Mesodermal cell (in vitro differentiated cells): ENCODE results near the gene LMTK3.
A peak's percentile ranks its signal among the peaks of the same experiment; 100 is the strongest.

Source experiments
- H3K27ac ChIP-seq: 2 replicates; pipeline ENCODE4 v1.7.0; 2013; ENCODE audit warnings: mild to moderate bottlenecking, low read depth, low read length, moderate library complexity; ENCODE audit not compliant: severe bottlenecking
- H3K36me3 ChIP-seq: 2 replicates; pipeline ENCODE4 v1.7.1; 2013; ENCODE audit warnings: mild to moderate bottlenecking, low read length, moderate library complexity; ENCODE audit not compliant: control insufficient read depth, insufficient read depth
- H3K4me1 ChIP-seq: one replicate; pipeline ENCODE4 v1.7.1; 2013; ENCODE audit warnings: mild to moderate bottlenecking, low read length; ENCODE audit not compliant: insufficient read depth, control insufficient read depth, poor library complexity, severe bottlenecking
- H3K4me3 ChIP-seq: 2 replicates; pipeline ENCODE4 v1.7.0; 2013; ENCODE audit warnings: low read length, control low read depth, mild to moderate bottlenecking; ENCODE audit not compliant: insufficient read depth, poor library complexity, severe bottlenecking; ENCODE audit errors: extremely low read depth
- H3K9me3 ChIP-seq: 2 replicates; pipeline ENCODE4 v1.7.1; 2013; ENCODE audit warnings: mild to moderate bottlenecking, low read length, moderate library complexity; ENCODE audit not compliant: control insufficient read depth
- WGBS, 2 experiments: methylation state at CpG; one replicate each; pipeline ENCODE4 v1.1.5; 2013; ENCODE audit warnings: missing lambda C conversion rate in 2 of 2; ENCODE audit not compliant: insufficient coverage in 2 of 2; 5-methylcytosine and 5-hydroxymethylcytosine counted together

LMTK3 gene

GRCh38 chr19:48469289-48469881 is 42.2 kb downstream of the LMTK3 start, which contains the start of gene CYTH2:
TSS of gene CYTH2 (plus strand) at chr19:48469369. CDS start at chr19:48469508, 139 bp downstream.
- Histone ChIP-seq H3K36me3 (peaks cover 46% of the 10 kb centered on the region), H3K27ac (peak within 1 kb of the TSS; percentile 99), H3K4me1 (peaks cover 7% of the 10 kb centered on the region), H3K4me3 (peak within 1 kb of the TSS; percentile 82), H3K9me3 (no peaks in the 10 kb centered on the region)
- WGBS, 2 experiments, result 0 to 1% methylated on average over 46 to 56 of the region's 66 CpGs

GRCh38 chr19:48468772-48469288 is 42.8 kb downstream of the LMTK3 start:
- H3K9me3 ChIP-seq, result no peaks in the 10 kb centered on the region
- 0 to 1% methylated on average over 35 to 36 of the region's 36 CpGs for WGBS, 2 experiments
- H3K4me1 ChIP-seq, result peaks cover 7% of the 10 kb centered on the region
- peaks cover 46% of the 10 kb centered on the region for H3K36me3 ChIP-seq
- peak overlapping the region; percentile 82 for H3K4me3 ChIP-seq
- peak overlapping the region; percentile 99 for H3K27ac ChIP-seq

GRCh38 chr19:48466561-48467325 is 44.9 kb downstream of the LMTK3 start:
- no peaks in the 10 kb centered on the region for H3K9me3 ChIP-seq
- H3K4me1 ChIP-seq, result peaks cover 7% of the 10 kb centered on the region
- 84 to 94% methylated on average over 12 to 14 of the region's 16 CpGs for WGBS, 2 experiments
- no peak overlapping the region for H3K4me3 ChIP-seq
- peaks cover 28% of the 10 kb centered on the region for H3K36me3 ChIP-seq
- no peak overlapping the region for H3K27ac ChIP-seq

GRCh38 chr19:48465215-48465614 is 46.4 kb downstream of the LMTK3 start:
- H3K4me3 ChIP-seq, result no peak overlapping the region
- H3K27ac ChIP-seq, result no peak overlapping the region
- H3K4me1 ChIP-seq, result peaks cover 5% of the 10 kb centered on the region
- peaks cover 16% of the 10 kb centered on the region for H3K36me3 ChIP-seq
- H3K9me3 ChIP-seq, result no peaks in the 10 kb centered on the region
- 100% methylated on average over 1 of the region's 1 CpG; no CpG with 5 or more reads in 1 of the 2 experiments for WGBS, 2 experiments

- Histone ChIP-seq H3K4me1 (peaks cover 4% of the 10 kb centered on the region), H3K36me3 (peaks cover 21% of the 10 kb centered on the region), H3K9me3 (no peaks in the 10 kb centered on the region), H3K4me3 (no peak overlapping the region), H3K27ac (no peak overlapping the region)
- WGBS, 2 experiments, result 91 to 97% methylated on average over 57 to 62 of the region's 62 CpGs
Observed at GRCh38 chr19:48461982-48462655, 49.5 kb downstream of the LMTK3 start.

- Histone ChIP-seq H3K27ac (no peak overlapping the region), H3K36me3 (peaks cover 26% of the 10 kb centered on the region), H3K9me3 (no peaks in the 10 kb centered on the region), H3K4me3 (no peak overlapping the region), H3K4me1 (peaks cover 4% of the 10 kb centered on the region)
- 97% methylated on average over 36 of the region's 36 CpGs for WGBS, 2 experiments
Observed at GRCh38 chr19:48461651-48461981, 50.0 kb downstream of the LMTK3 start.

GRCh38 chr19:48458016-48458415 is 53.6 kb downstream of the LMTK3 start:
- H3K4me3 ChIP-seq, result no peak overlapping the region
- H3K9me3 ChIP-seq, result no peaks in the 10 kb centered on the region
- peaks cover 4% of the 10 kb centered on the region for H3K4me1 ChIP-seq
- H3K27ac ChIP-seq, result no peak overlapping the region
- no CpG with 5 or more reads among the region's 2 CpGs for WGBS, 2 experiments
- peaks cover 52% of the 10 kb centered on the region for H3K36me3 ChIP-seq

GRCh38 chr19:48456864-48457263 is 54.8 kb downstream of the LMTK3 start:
- WGBS, 2 experiments, result 86 to 100% methylated on average over 2 of the region's 4 CpGs
- Histone ChIP-seq H3K36me3 (peaks cover 59% of the 10 kb centered on the region), H3K27ac (no peak overlapping the region), H3K4me3 (no peak overlapping the region), H3K4me1 (peaks cover 4% of the 10 kb centered on the region), H3K9me3 (no peaks in the 10 kb centered on the region)

GRCh38 chr19:48455908-48456562 is 55.6 kb downstream of the LMTK3 start:
- no peak overlapping the region for H3K4me3 ChIP-seq
- peaks cover 64% of the 10 kb centered on the region for H3K36me3 ChIP-seq
- no peaks in the 10 kb centered on the region for H3K4me1 ChIP-seq
- WGBS, 2 experiments, result 92 to 98% methylated on average over 7 to 10 of the region's 11 CpGs
- H3K9me3 ChIP-seq, result no peaks in the 10 kb centered on the region
- H3K27ac ChIP-seq, result no peak overlapping the region

GRCh38 chr19:48455171-48455907 is 56.3 kb downstream of the LMTK3 start, which contains the start of gene KCNJ14:
TSS of gene KCNJ14 (plus strand) at chr19:48455574. CDS start at chr19:48461725, 6,151 bp downstream.
- 89 to 96% methylated on average over 11 to 12 of the region's 16 CpGs for WGBS, 2 experiments
- no peak within 1 kb of the TSS for H3K27ac ChIP-seq
- H3K4me1 ChIP-seq, result no peaks in the 10 kb centered on the region
- H3K9me3 ChIP-seq, result no peaks in the 10 kb centered on the region
- no peak within 1 kb of the TSS for H3K4me3 ChIP-seq
- H3K36me3 ChIP-seq, result peaks cover 71% of the 10 kb centered on the region
